Activated B cell treated with CpG ODN at 0.5 μM for 24 hours (primary cell): Measurements from ENCODE around the gene GOLIM4. TPM values are rescaled to one million over a fixed set of nuclear protein-coding genes. Genes with fewer than 3 reads are reported as not detected.

ENCODE experiments used
- ATAC-seq: fragments of 200-7000 bp; cut with Tn5 transposase; one replicate; pipeline ENCODE4 v1.10.0; 2021; ENCODE audit warnings: low read depth, mild to moderate bottlenecking, moderate library complexity
- CTCF ChIA-PET: fragments of 350-600 bp; sonication (Branson Sonifier 250); formaldehyde crosslinking; loops from one replicate; lab custom pipeline; 2021; ENCODE audit warnings: antibody characterized with exemption; lab: Charles Lee
- POLR2A ChIA-PET: fragments of 350-600 bp; sonication (Branson Sonifier 250); formaldehyde crosslinking; loops from one replicate; lab custom pipeline; 2021; ENCODE audit warnings: antibody characterized with exemption; lab: Charles Lee
- DNase-seq: peaks from one replicate; pipeline ENCODE4 v3.0.0; 2022
- H3K27ac Mint-ChIP-seq: one replicate; pipeline ENCODE4 v1.8.0; 2020; ENCODE audit warnings: mixed read lengths
- H3K27me3 Mint-ChIP-seq: one replicate; pipeline ENCODE4 v1.8.0; 2021; ENCODE audit warnings: mixed read lengths
- H3K36me3 Mint-ChIP-seq: one replicate; pipeline ENCODE4 v1.8.0; 2021; ENCODE audit warnings: low read depth, mixed read lengths
- H3K4me1 Mint-ChIP-seq: one replicate; pipeline ENCODE4 v1.8.0; 2021; ENCODE audit warnings: mixed read lengths
- H3K4me3 Mint-ChIP-seq: one replicate; pipeline ENCODE4 v1.8.0; 2020; ENCODE audit warnings: mild to moderate bottlenecking, mixed read lengths
- H3K9me3 Mint-ChIP-seq: one replicate; pipeline ENCODE4 v1.8.0; 2020; ENCODE audit warnings: mixed read lengths
- CTCF ChIP-seq: fragments of 200-600 bp; IDR thresholded peaks from one replicate; pipeline ENCODE4 v1.8.0; 2022; ENCODE audit warnings: antibody characterized with exemption, mild to moderate bottlenecking
- intact Hi-C: fragments of 100-400 bp; cut with micrococcal nuclease; formaldehyde crosslinking; loops from one replicate; pipeline ENCODE4 v1.15.1; 2024
- total RNA-seq: library from RNA; stranded (reverse); gene quantifications from 2 replicates; pipeline ENCODE4 v1.2.3, GENCODE V29; 2022

GOLIM4 gene
- total RNA-seq, 1 donor from 2014 or later = 8.5 TPM

GRCh38 chr3:168117853-168118313, 22.2 kb upstream of the GOLIM4 start:
- no peak overlapping the region for H3K27ac Mint-ChIP-seq
- H3K9me3 Mint-ChIP-seq = no peaks in the 10 kb centered on the region
- ATAC-seq = no peak
- H3K4me1 Mint-ChIP-seq = no peaks in the 10 kb centered on the region
- peaks cover 3% of the 10 kb centered on the region for H3K27me3 Mint-ChIP-seq
- DNase-seq = no peak
- intact Hi-C loops = no loop called here
- H3K36me3 Mint-ChIP-seq = no peaks in the 10 kb centered on the region
- ChIA-PET CTCF (no interaction called here), POLR2A (no interaction called here)
- no peak overlapping the region for H3K4me3 Mint-ChIP-seq
- no peak for TF ChIP-seq CTCF

DNA sequence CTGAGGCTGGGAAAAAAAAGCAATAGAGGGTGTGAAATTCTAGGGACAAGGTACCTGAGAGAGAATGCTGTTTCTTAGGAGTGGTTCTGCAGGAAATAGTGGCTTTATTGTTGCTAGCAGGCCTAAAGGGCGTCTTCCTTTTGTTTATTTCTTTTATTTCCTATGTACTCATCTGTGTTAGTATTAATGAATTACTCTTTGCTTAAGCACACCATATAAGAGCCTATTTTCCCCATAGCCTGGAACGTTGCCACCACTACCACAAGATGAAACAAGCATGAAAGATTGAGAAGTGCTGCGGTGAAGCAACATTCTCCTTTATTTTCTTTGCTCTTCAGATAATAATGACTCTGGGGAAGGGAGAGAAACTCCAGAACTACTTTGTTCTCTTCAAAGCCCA, 21.3 kb upstream of the GOLIM4 start:
- Mint-ChIP-seq H3K4me1 (no peaks in the 10 kb centered on the region), H3K27ac (no peak overlapping the region), H3K27me3 (peaks cover 3% of the 10 kb centered on the region), H3K4me3 (no peak overlapping the region), H3K9me3 (no peaks in the 10 kb centered on the region), H3K36me3 (no peaks in the 10 kb centered on the region)
- TF ChIP-seq CTCF = no peak
- DNase-seq = no peak
- ATAC-seq = no peak
- POLR2A ChIA-PET = no interaction called here
- intact Hi-C loops = no loop called here
- CTCF ChIA-PET = no interaction called here

GRCh38 chr3:168116279-168116678, 20.6 kb upstream of the GOLIM4 start:
- H3K27me3 Mint-ChIP-seq = no peaks in the 10 kb centered on the region
- no peaks in the 10 kb centered on the region for H3K4me1 Mint-ChIP-seq
- TF ChIP-seq CTCF = no peak
- ChIA-PET CTCF (interaction anchor here (1.0 kb wide), 1 partner anchor 95 kb away, joined by 3 read pairs; no protein-coding TSS in a partner anchor), POLR2A (no interaction called here)
- H3K4me3 Mint-ChIP-seq = no peak overlapping the region
- no peaks in the 10 kb centered on the region for H3K36me3 Mint-ChIP-seq
- H3K9me3 Mint-ChIP-seq = no peaks in the 10 kb centered on the region
- intact Hi-C loops = no loop called here
- no peak for ATAC-seq
- H3K27ac Mint-ChIP-seq = no peak overlapping the region
- no peak for DNase-seq

GRCh38 chr3:168113848-168114247, 18.1 kb upstream of the GOLIM4 start:
- no peak for TF ChIP-seq CTCF
- DNase-seq (no peak), ATAC-seq (no peak)
- ChIA-PET CTCF (no interaction called here), POLR2A (no interaction called here)
- no peaks in the 10 kb centered on the region for H3K36me3 Mint-ChIP-seq
- H3K4me3 Mint-ChIP-seq = no peak overlapping the region
- H3K4me1 Mint-ChIP-seq = no peaks in the 10 kb centered on the region
- no peaks in the 10 kb centered on the region for H3K9me3 Mint-ChIP-seq
- intact Hi-C loops = no loop called here
- H3K27ac Mint-ChIP-seq = no peak overlapping the region
- no peaks in the 10 kb centered on the region for H3K27me3 Mint-ChIP-seq

- H3K9me3 Mint-ChIP-seq = no peaks in the 10 kb centered on the region
- no peak for TF ChIP-seq CTCF
- ChIA-PET POLR2A (no interaction called here), CTCF (no interaction called here)
- DNase-seq (no peak), ATAC-seq (no peak)
- no peaks in the 10 kb centered on the region for H3K27me3 Mint-ChIP-seq
- no peak overlapping the region for H3K4me3 Mint-ChIP-seq
- no peaks in the 10 kb centered on the region for H3K36me3 Mint-ChIP-seq
- H3K4me1 Mint-ChIP-seq = no peaks in the 10 kb centered on the region
- intact Hi-C loops = no loop called here
- H3K27ac Mint-ChIP-seq = no peak overlapping the region
Measured at GRCh38 chr3:168112894-168113293, 17.2 kb upstream of the GOLIM4 start.
